GM23338 (cell line): Measurements from ENCODE around the gene GNAT2.

Experiments
- CREB1 ChIP-seq: fragments of 250-450 bp; sonication (Bioruptor Pico); IDR thresholded peaks from 2 replicates; pipeline ENCODE4 v1.5.0; 2020; ENCODE audit warnings: low read depth, mild to moderate bottlenecking, moderate library complexity
- ETS1 ChIP-seq: IDR thresholded peaks from 2 replicates; pipeline ENCODE4 v1.6.1; 2016; ENCODE audit warnings: antibody characterized with exemption
- EZH2 ChIP-seq: fragments of 200-600 bp; sonication (generic); IDR thresholded peaks from one replicate; pipeline ENCODE4 v1.8.0; 2017; ENCODE audit warnings: antibody characterized with exemption, mild to moderate bottlenecking, low read depth; ENCODE audit not compliant: unreplicated experiment
- JUNB ChIP-seq: IDR thresholded peaks from one replicate; pipeline ENCODE4 v1.6.1; 2016; ENCODE audit warnings: antibody characterized with exemption; ENCODE audit not compliant: unreplicated experiment
- POLR2AphosphoS5 ChIP-seq: IDR thresholded peaks from 2 replicates; pipeline ENCODE4 v1.6.1; 2016; ENCODE audit warnings: antibody characterized with exemption, low read depth
- REST ChIP-seq: IDR thresholded peaks from one replicate; pipeline ENCODE4 v1.6.1; 2018; ENCODE audit warnings: antibody characterized with exemption; ENCODE audit not compliant: unreplicated experiment
- STAT1 ChIP-seq: IDR thresholded peaks from one replicate; pipeline ENCODE4 v1.6.1; 2016; ENCODE audit warnings: antibody characterized with exemption; ENCODE audit not compliant: unreplicated experiment
- ZNF114 ChIP-seq: fragments of 250-450 bp; sonication (Bioruptor Pico); IDR thresholded peaks from 2 replicates; pipeline ENCODE4 v1.5.0; 2020; ENCODE audit warnings: mild to moderate bottlenecking, moderate library complexity
- TF ChIP-seq, protein P1 (sequence below), 2 experiments: fragments of 200-600 bp in 1 of 2; sonication (generic) in 1 of 2; conservative IDR thresholded peaks; 2 replicates each; pipeline versions ENCODE4 v1.5.1 to v1.6.1; 2016 to 2017; ENCODE audit warnings: antibody characterized with exemption in 2 of 2, low read depth in 2 of 2, mild to moderate bottlenecking in 2 of 2, moderate library complexity in 1 of 2

- TF ChIP-seq, protein P1, sequence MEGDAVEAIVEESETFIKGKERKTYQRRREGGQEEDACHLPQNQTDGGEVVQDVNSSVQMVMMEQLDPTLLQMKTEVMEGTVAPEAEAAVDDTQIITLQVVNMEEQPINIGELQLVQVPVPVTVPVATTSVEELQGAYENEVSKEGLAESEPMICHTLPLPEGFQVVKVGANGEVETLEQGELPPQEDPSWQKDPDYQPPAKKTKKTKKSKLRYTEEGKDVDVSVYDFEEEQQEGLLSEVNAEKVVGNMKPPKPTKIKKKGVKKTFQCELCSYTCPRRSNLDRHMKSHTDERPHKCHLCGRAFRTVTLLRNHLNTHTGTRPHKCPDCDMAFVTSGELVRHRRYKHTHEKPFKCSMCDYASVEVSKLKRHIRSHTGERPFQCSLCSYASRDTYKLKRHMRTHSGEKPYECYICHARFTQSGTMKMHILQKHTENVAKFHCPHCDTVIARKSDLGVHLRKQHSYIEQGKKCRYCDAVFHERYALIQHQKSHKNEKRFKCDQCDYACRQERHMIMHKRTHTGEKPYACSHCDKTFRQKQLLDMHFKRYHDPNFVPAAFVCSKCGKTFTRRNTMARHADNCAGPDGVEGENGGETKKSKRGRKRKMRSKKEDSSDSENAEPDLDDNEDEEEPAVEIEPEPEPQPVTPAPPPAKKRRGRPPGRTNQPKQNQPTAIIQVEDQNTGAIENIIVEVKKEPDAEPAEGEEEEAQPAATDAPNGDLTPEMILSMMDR (conservative IDR thresholded peaks at IDR 0.05; ENCODE audit: low read depth in 2 of 2) = no peak
- TF ChIP-seq EZH2 (no peak), POLR2AphosphoS5 (no peak), JUNB (no peak), REST (no peak), ETS1 (no peak), STAT1 (no peak), ZNF114 (CRISPR knock-in tag) (no peak), CREB1 (CRISPR knock-in tag) (no peak)
Measured at GRCh38 chr1:109592916-109593315, 26.5 kb downstream of the GNAT2 start.
